DOHH2 (cell line): ENCODE data around the gene KRT17.

Source experiments
- H3F3A ChIP-seq: fragments of 200-600 bp; sonication (generic), shearing (Covaris generic); 2 replicates; pipeline ENCODE4 v1.6.0; 2016; ENCODE audit warnings: antibody characterized with exemption, mild to moderate bottlenecking; ENCODE audit not compliant: control insufficient read depth, insufficient read depth
- H3K27ac ChIP-seq: fragments of 200-600 bp; sonication (generic); 2 replicates; pipeline ENCODE4 v1.5.1; 2014; ENCODE audit warnings: low read depth, mild to moderate bottlenecking, low read length, moderate library complexity
- H3K27me3 ChIP-seq: fragments of 200-600 bp; sonication (generic); 2 replicates; pipeline ENCODE4 v1.6.1; 2014; ENCODE audit warnings: mild to moderate bottlenecking, low read length, mixed read lengths; ENCODE audit not compliant: control insufficient read depth
- H3K36me3 ChIP-seq: fragments of 200-600 bp; sonication (generic); 2 replicates; pipeline ENCODE4 v1.6.1; 2014; ENCODE audit warnings: mild to moderate bottlenecking, low read length, moderate library complexity, mixed read lengths; ENCODE audit not compliant: control insufficient read depth
- H3K4me1 ChIP-seq: fragments of 200-600 bp; sonication (generic); 2 replicates; pipeline ENCODE4 v1.6.1; 2014; ENCODE audit warnings: mild to moderate bottlenecking, low read length, mixed read lengths; ENCODE audit not compliant: control insufficient read depth
- H3K4me2 ChIP-seq: fragments of 200-600 bp; sonication (generic); 2 replicates; pipeline ENCODE4 v1.6.0; 2014; ENCODE audit warnings: mild to moderate bottlenecking, low read length, moderate library complexity
- H3K4me3 ChIP-seq: fragments of 200-600 bp; sonication (generic); 2 replicates; pipeline ENCODE4 v1.5.1; 2014; ENCODE audit warnings: mild to moderate bottlenecking, low read length, mixed read lengths
- H3K79me2 ChIP-seq: fragments of 200-600 bp; sonication (generic); 2 replicates; pipeline ENCODE4 v1.6.1; 2014; ENCODE audit warnings: mild to moderate bottlenecking, low read length, mixed read lengths; ENCODE audit not compliant: control insufficient read depth
- H3K9me2 ChIP-seq: fragments of 200-600 bp; sonication (generic); replicated peaks from 2 replicates; pipeline ENCODE4 v1.6.1; 2014; ENCODE audit warnings: mild to moderate bottlenecking, low read length, mixed read lengths; ENCODE audit not compliant: control insufficient read depth
- H3K9me3 ChIP-seq: fragments of 200-600 bp; sonication (generic); 2 replicates; pipeline ENCODE4 v1.6.1; 2014; ENCODE audit warnings: antibody characterized with exemption, low read length, mixed read lengths; ENCODE audit not compliant: control insufficient read depth, insufficient read depth
- H4K20me1 ChIP-seq: fragments of 200-600 bp; sonication (generic); 2 replicates; pipeline ENCODE4 v1.6.0; 2014; ENCODE audit warnings: low read depth, mild to moderate bottlenecking, antibody characterized with exemption, low read length, moderate library complexity; ENCODE audit not compliant: control insufficient read depth, insufficient read depth
- CTCF ChIP-seq: fragments of 200-600 bp; sonication (generic); IDR thresholded peaks from one replicate; pipeline ENCODE4 v1.5.1; 2014; ENCODE audit warnings: antibody characterized with exemption, mild to moderate bottlenecking, low read depth, low read length; ENCODE audit not compliant: poor library complexity, severe bottlenecking
- EZH2phosphoT487 ChIP-seq: fragments of 200-600 bp; sonication (generic); IDR thresholded peaks from 2 replicates; pipeline ENCODE4 v1.6.1; 2017; ENCODE audit warnings: borderline replicate concordance, mild to moderate bottlenecking, antibody characterized with exemption, low read length, moderate library complexity, mixed read lengths

The KRT17 gene

GRCh38 chr17:41652461-41652970 is 28.1 kb upstream of the KRT17 start:
- TF ChIP-seq CTCF = no peak
- TF ChIP-seq EZH2phosphoT487 = no peak
- no peaks in the 10 kb centered on the region for H4K20me1 ChIP-seq
- H3K36me3 ChIP-seq = no peaks in the 10 kb centered on the region
- H3K27ac ChIP-seq = no peak overlapping the region
- H3K9me3 ChIP-seq = no peaks in the 10 kb centered on the region
- no peaks in the 10 kb centered on the region for H3K27me3 ChIP-seq
- H3K4me1 ChIP-seq = peaks cover 13% of the 10 kb centered on the region
- no peaks in the 10 kb centered on the region for H3K9me2 ChIP-seq
- no peak overlapping the region for H3K4me2 ChIP-seq
- H3K4me3 ChIP-seq = no peak overlapping the region
- H3K79me2 ChIP-seq = no peaks in the 10 kb centered on the region
- 0 out of 2 replicates have a peak, but pooled peaks cover 2% of the 10 kb centered on the region for H3F3A ChIP-seq

GRCh38 chr17:41651625-41652460 is 27.5 kb upstream of the KRT17 start:
- TF ChIP-seq CTCF = no peak
- no peak for TF ChIP-seq EZH2phosphoT487
- H3K27ac ChIP-seq = no peak overlapping the region
- no peaks in the 10 kb centered on the region for H3K36me3 ChIP-seq
- no peaks in the 10 kb centered on the region for H3K9me2 ChIP-seq
- peaks cover 13% of the 10 kb centered on the region for H3K4me1 ChIP-seq
- 0 out of 2 replicates have a peak, but pooled peaks cover 2% of the 10 kb centered on the region for H3F3A ChIP-seq
- H3K4me2 ChIP-seq = no peak overlapping the region
- H3K9me3 ChIP-seq = no peaks in the 10 kb centered on the region
- no peaks in the 10 kb centered on the region for H3K27me3 ChIP-seq
- H3K4me3 ChIP-seq = no peak overlapping the region
- H3K79me2 ChIP-seq = no peaks in the 10 kb centered on the region
- no peaks in the 10 kb centered on the region for H4K20me1 ChIP-seq

- Histone ChIP-seq H3K27ac (no peak overlapping the region), H4K20me1 (no peaks in the 10 kb centered on the region), H3K9me3 (no peaks in the 10 kb centered on the region), H3F3A (0 out of 2 replicates have a peak, but pooled peaks cover 2% of the 10 kb centered on the region), H3K79me2 (no peaks in the 10 kb centered on the region), H3K27me3 (no peaks in the 10 kb centered on the region), H3K4me1 (peaks cover 13% of the 10 kb centered on the region), H3K36me3 (no peaks in the 10 kb centered on the region), H3K4me2 (no peak overlapping the region), H3K4me3 (no peak overlapping the region), H3K9me2 (no peaks in the 10 kb centered on the region)
- TF ChIP-seq EZH2phosphoT487 (no peak), CTCF (no peak)
Observed at GRCh38 chr17:41650794-41651624, 26.6 kb upstream of the KRT17 start.
